ENCODE results near the gene ARL9. TPM values are rescaled to one million over a fixed set of nuclear protein-coding genes. Genes with fewer than 3 reads are reported as not detected.
"Not testable (repeated sequence)": the region's sequence is repeated elsewhere in the genome, so short reads cannot be mapped to it uniquely, and the experiment has no call there.

The ARL9 gene
- total RNA-seq, 1 experiment from 2014 or later, result 0.28 TPM

DNA sequence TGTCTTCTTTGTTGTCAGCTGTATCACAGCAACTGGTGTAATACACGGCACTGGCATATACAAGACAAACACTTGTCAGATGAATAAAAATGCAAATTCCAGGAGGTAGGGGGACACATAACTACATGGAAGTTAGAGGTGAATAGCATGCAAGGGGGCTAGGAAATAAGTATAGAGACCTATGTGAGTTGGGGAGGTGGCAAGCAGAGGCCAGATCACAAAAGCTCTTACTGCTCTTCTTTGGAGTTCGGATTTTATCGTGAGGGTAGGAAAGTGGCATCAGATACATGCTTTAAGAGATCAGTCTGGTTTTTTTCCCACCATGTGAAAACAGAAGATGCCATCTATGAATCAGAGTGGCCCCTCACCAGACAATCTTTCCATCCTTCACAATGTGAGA, 41.0 kb upstream of the ARL9 start:
- TF ChIP-seq, protein P1, sequence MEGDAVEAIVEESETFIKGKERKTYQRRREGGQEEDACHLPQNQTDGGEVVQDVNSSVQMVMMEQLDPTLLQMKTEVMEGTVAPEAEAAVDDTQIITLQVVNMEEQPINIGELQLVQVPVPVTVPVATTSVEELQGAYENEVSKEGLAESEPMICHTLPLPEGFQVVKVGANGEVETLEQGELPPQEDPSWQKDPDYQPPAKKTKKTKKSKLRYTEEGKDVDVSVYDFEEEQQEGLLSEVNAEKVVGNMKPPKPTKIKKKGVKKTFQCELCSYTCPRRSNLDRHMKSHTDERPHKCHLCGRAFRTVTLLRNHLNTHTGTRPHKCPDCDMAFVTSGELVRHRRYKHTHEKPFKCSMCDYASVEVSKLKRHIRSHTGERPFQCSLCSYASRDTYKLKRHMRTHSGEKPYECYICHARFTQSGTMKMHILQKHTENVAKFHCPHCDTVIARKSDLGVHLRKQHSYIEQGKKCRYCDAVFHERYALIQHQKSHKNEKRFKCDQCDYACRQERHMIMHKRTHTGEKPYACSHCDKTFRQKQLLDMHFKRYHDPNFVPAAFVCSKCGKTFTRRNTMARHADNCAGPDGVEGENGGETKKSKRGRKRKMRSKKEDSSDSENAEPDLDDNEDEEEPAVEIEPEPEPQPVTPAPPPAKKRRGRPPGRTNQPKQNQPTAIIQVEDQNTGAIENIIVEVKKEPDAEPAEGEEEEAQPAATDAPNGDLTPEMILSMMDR (IDR thresholded peaks at IDR 0.05; ENCODE audit: unreplicated experiment), result no peak
- no TSS peak for BruUV-seq (replicated peaks)
- CTCF ChIA-PET, result interaction anchor here (0.8 kb wide), 1 partner anchor 22 kb away, joined by 3 read pairs; no protein-coding TSS in a partner anchor
- H3K9me3 Mint-ChIP-seq (ENCODE audit: unreplicated experiment), result no peaks in the 10 kb centered on the region
- peaks cover 40% of the 10 kb centered on the region for H3K4me1 Mint-ChIP-seq (ENCODE audit: insufficient read depth, unreplicated experiment)
- H3K27me3 Mint-ChIP-seq (ENCODE audit: insufficient read depth, unreplicated experiment), result no peaks in the 10 kb centered on the region
- intact Hi-C loops (cut with micrococcal nuclease), result no loop called here
- no peak overlapping the region for H3K4me3 Mint-ChIP-seq (ENCODE audit: unreplicated experiment)
- POLR2A ChIA-PET, result interaction anchor here (0.7 to 3.0 kb wide), 4 partner anchors 12 to 516 kb away, joined by 3 to 131 read pairs (median 14); partner anchors contain the start of genes CEP135, PAICS and PPAT
- H3K27ac Mint-ChIP-seq (ENCODE audit: low read depth, unreplicated experiment), result no peak overlapping the region
- H3K36me3 Mint-ChIP-seq (ENCODE audit: insufficient read depth, unreplicated experiment), result peaks cover 81% of the 10 kb centered on the region
- DNase-seq (ENCODE audit: unreplicated experiment), result no peak

DNA sequence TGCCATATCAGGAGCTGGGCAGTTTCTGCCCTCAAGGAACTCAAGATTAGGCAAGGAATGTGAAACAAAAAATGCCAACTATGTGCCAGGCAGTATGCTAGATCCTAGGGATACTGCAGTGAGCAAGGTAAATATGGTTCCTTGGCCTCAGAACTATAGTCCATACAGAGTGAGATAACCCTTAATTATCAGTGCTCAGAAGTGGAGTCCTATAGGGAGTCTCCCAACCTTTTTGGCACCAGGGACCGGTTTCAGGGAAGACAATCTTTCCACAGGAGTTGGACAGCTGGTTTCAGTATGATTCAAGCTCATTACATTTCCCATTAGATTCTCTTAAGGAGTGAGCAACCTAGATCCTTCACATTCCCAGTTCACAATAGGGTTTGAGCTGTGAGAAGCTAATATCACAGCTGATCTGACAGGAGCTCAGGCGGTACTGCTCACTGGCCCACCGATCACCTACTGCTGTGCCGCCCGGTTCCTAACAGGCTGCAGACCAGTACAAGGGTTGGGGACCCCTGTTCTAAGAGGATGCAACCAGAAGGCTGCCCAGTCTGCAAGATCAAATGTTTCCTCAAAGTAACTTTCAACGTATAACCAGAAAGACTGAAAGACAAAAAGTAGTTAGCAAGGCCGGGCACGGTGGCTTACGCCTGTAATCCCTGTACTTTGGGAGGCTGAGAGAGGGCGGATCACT, 39.8 kb upstream of the ARL9 start:
- Mint-ChIP-seq H3K36me3 (ENCODE audit: insufficient read depth, unreplicated experiment) (peaks cover 81% of the 10 kb centered on the region), H3K4me1 (ENCODE audit: insufficient read depth, unreplicated experiment) (peaks cover 36% of the 10 kb centered on the region), H3K27me3 (ENCODE audit: insufficient read depth, unreplicated experiment) (no peaks in the 10 kb centered on the region), H3K9me3 (ENCODE audit: unreplicated experiment) (no peaks in the 10 kb centered on the region), H3K27ac (ENCODE audit: low read depth, unreplicated experiment) (peak overlapping the region; percentile 99), H3K4me3 (ENCODE audit: unreplicated experiment) (peak overlapping the region; percentile 100)
- intact Hi-C loops (cut with micrococcal nuclease), result loop anchor here (2.0 to 5.0 kb wide), 5 partner anchors 29 to 518 kb away; partner anchors contain the start of genes CEP135 and PAICS
- CTCF ChIA-PET, result interaction anchor here (0.7 to 1.1 kb wide), 6 partner anchors 27 to 370 kb away, joined by 3 to 6 read pairs (median 4); partner anchors contain the start of genes PAICS and PPAT
- TF ChIP-seq, protein P1 (IDR thresholded peaks at IDR 0.05; ENCODE audit: unreplicated experiment), result no peak
- peak; percentile 36 for DNase-seq (ENCODE audit: unreplicated experiment)
- no TSS peak for BruUV-seq (replicated peaks)
- POLR2A ChIA-PET, result interaction anchor here (1.0 to 4.8 kb wide), 16 partner anchors 9 to 518 kb away, joined by 3 to 131 read pairs (median 10); partner anchors contain the start of genes AASDH, CEP135, NOA1 and PAICS

DNA sequence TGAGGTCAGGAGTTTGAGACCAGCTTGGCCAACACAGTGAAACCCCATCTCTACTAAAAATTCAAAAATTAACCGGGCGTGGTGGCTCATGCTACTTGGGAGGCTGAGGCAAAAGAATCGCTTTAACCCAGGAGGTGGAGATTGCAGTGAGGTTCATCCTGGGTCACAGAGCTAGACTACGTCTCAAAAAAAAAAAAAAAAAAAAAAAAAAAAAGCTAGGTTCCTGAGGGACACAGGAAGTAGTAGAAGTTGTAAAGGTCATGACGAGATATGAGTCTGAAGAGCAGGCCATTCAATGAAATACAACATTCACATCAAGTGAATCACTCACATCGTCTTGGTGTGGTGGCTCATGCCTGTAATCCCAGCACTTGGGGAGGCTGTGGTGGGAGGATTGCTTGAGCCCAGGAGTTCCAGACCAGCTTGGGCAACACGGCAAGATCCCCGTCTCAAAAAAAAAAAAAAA, 39.3 kb upstream of the ARL9 start:
- Mint-ChIP-seq H3K27ac (ENCODE audit: low read depth, unreplicated experiment) (peak overlapping the region; percentile 99), H3K36me3 (ENCODE audit: insufficient read depth, unreplicated experiment) (peaks cover 81% of the 10 kb centered on the region), H3K4me3 (ENCODE audit: unreplicated experiment) (peak overlapping the region; percentile 100), H3K4me1 (ENCODE audit: insufficient read depth, unreplicated experiment) (peaks cover 36% of the 10 kb centered on the region)
- not testable (repeated sequence) for H3K9me3 Mint-ChIP-seq (ENCODE audit: unreplicated experiment); H3K27me3 Mint-ChIP-seq (ENCODE audit: insufficient read depth, unreplicated experiment); BruUV-seq (replicated peaks)
- CTCF ChIA-PET, result interaction anchor here (0.7 to 1.1 kb wide), 4 partner anchors 28 to 369 kb away, joined by 3 to 5 read pairs (median 4); partner anchors contain the start of genes PAICS and PPAT
- DNase-seq (ENCODE audit: unreplicated experiment), result peak; percentile 65
- intact Hi-C loops (cut with micrococcal nuclease), result loop anchor here (2.0 to 5.0 kb wide), 5 partner anchors 30 to 519 kb away; partner anchors contain the start of genes CEP135 and PAICS
- POLR2A ChIA-PET, result interaction anchor here (0.6 to 4.8 kb wide), 22 partner anchors 9 to 606 kb away, joined by 3 to 131 read pairs (median 5); partner anchors contain the start of genes AASDH, CEP135, NOA1 and PAICS

DNA sequence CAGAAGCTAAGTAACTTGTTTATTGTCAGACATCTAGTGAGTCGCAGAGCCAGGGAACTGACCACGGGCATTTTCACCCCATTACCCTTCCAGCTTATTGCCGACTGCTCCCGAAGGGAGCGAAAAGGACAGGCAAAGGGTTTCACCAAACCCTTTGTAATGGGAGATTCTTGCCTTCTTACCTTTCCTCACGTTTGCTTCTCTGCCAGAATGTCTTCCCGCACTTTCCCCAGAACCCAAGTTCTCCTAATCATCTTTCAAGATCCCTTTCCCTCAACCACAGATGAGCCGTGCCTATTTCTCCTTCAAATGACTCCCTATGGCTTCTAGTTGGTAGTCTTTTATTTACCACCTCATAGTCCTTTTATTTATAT, 38.7 kb upstream of the ARL9 start:
- ChIA-PET POLR2A (interaction anchor here (0.6 to 4.8 kb wide), 20 partner anchors 10 to 607 kb away, joined by 3 to 131 read pairs (median 6); partner anchors contain the start of genes AASDH, CEP135, NOA1 and PAICS), CTCF (interaction anchor here (1.0 kb wide), 1 partner anchor 369 kb away, joined by 4 read pairs; no protein-coding TSS in a partner anchor)
- TF ChIP-seq, protein P1 (IDR thresholded peaks at IDR 0.05; ENCODE audit: unreplicated experiment), result no peak
- Mint-ChIP-seq H3K36me3 (ENCODE audit: insufficient read depth, unreplicated experiment) (peaks cover 81% of the 10 kb centered on the region), H3K9me3 (ENCODE audit: unreplicated experiment) (no peaks in the 10 kb centered on the region), H3K4me3 (ENCODE audit: unreplicated experiment) (peak overlapping the region; percentile 100), H3K4me1 (ENCODE audit: insufficient read depth, unreplicated experiment) (peaks cover 34% of the 10 kb centered on the region), H3K27me3 (ENCODE audit: insufficient read depth, unreplicated experiment) (no peaks in the 10 kb centered on the region), H3K27ac (ENCODE audit: low read depth, unreplicated experiment) (peak overlapping the region; percentile 99)
- intact Hi-C loops (cut with micrococcal nuclease), result loop anchor here (1.0 to 5.0 kb wide), 6 partner anchors 30 to 520 kb away; partner anchors contain the start of genes AASDH, CEP135 and PAICS
- BruUV-seq (replicated peaks), result TSS peak; percentile 63
- peak; percentile 22 for DNase-seq (ENCODE audit: unreplicated experiment)
